ENCODE data around the gene IFFO2. TPM values are rescaled to one million over a fixed set of nuclear protein-coding genes. Genes with fewer than 3 reads are reported as not detected.

IFFO2 gene
- total RNA-seq, 1 experiment from 2014 or later = 15.6 TPM

- Histone ChIP-seq H3K9ac (ENCODE audit: low read length) (no peak overlapping the region), H3K9me2 (ENCODE audit: insufficient read depth) (no peaks in the 10 kb centered on the region), H4K20me1 (ENCODE audit: insufficient read depth) (no peaks in the 10 kb centered on the region), H3K4me3 (replicated peaks in 1 of 2; ENCODE audit: low read depth in 1 of 2, low read length in 2 of 2) (no peak overlapping the region), H3K9me3 (ENCODE audit: control insufficient read depth in 1 of 2, insufficient read depth in 1 of 2, low read depth in 1 of 2, low read length in 2 of 2) (peaks cover 0 to 5% of the 10 kb centered on the region in 2 experiments; a peak in 1 of 4 replicates), H3K36me3 (ENCODE audit: control insufficient read depth in 1 of 2, insufficient read depth in 2 of 2, low read length in 2 of 2) (no peaks in the 10 kb centered on the region), H3K79me2 (ENCODE audit: insufficient read depth, low read length) (no peaks in the 10 kb centered on the region), H3K4me1 (ENCODE audit: control insufficient read depth in 1 of 2, insufficient read depth in 2 of 2, low read length in 2 of 2) (peaks cover 0 to 6% of the 10 kb centered on the region in 2 experiments; a peak in 1 of 4 replicates), H2AFZ (ENCODE audit: low read depth, low read length, poor library complexity, severe bottlenecking) (no peak overlapping the region), H3K4me2 (ENCODE audit: low read length) (no peak overlapping the region), H3K27me3 (ENCODE audit: insufficient read depth, low read length) (no peaks in the 10 kb centered on the region), H3K27ac (ENCODE audit: low read depth, low read length) (no peak overlapping the region)
- intact Hi-C loops (cut with micrococcal nuclease) = no loop called here
- ATAC-seq (no peak), DNase-seq (ENCODE audit: low read depth, low spot score) (no peak)
- TF ChIP-seq ZFX (IDR thresholded peaks at IDR 0.05) = no peak
- no peak for TF ChIP-seq SIN3A (IDR thresholded peaks at IDR 0.05; ENCODE audit: low read depth)
- no peak for TF ChIP-seq FOSL1 (IDR thresholded peaks at IDR 0.05; ENCODE audit: low read depth)
- no peak for TF ChIP-seq JUND (IDR thresholded peaks at IDR 0.05)
- no peak for TF ChIP-seq SRF (IDR thresholded peaks at IDR 0.05; ENCODE audit: low read depth)
- no peak for TF ChIP-seq RAD21 (IDR thresholded peaks at IDR 0.05; ENCODE audit: low read depth)
- TF ChIP-seq CTCF (IDR thresholded peaks at IDR 0.05 in 2 of 3, conservative IDR thresholded peaks at IDR 0.05 in 1 of 3; ENCODE audit: borderline replicate concordance in 1 of 3, insufficient read depth in 1 of 3, low read depth in 2 of 3, low read length in 2 of 3) = no peak
- TF ChIP-seq REST (IDR thresholded peaks at IDR 0.05; ENCODE audit: low read depth) = no peak
- no peak for TF ChIP-seq EGR1 (IDR thresholded peaks at IDR 0.05; ENCODE audit: low read depth)
- TF ChIP-seq EZH2phosphoT487 (IDR thresholded peaks at IDR 0.05; ENCODE audit: borderline replicate concordance) = no peak
- no peak for TF ChIP-seq ZNF274 (IDR thresholded peaks at IDR 0.05; ENCODE audit: low read depth, low read length)
- no peak for TF ChIP-seq SP1 (IDR thresholded peaks at IDR 0.05; ENCODE audit: low read depth)
- TF ChIP-seq ATF3 (IDR thresholded peaks at IDR 0.05) = no peak
- TF ChIP-seq CEBPB (IDR thresholded peaks at IDR 0.05; ENCODE audit: low read depth) = no peak
- TF ChIP-seq POLR2A (IDR thresholded peaks at IDR 0.05; ENCODE audit: borderline replicate concordance, extremely low read depth, insufficient read depth, insufficient read length) = no peak
- TF ChIP-seq YY1 (IDR thresholded peaks at IDR 0.05; ENCODE audit: extremely low read depth, insufficient replicate concordance, low read depth, low read length) = no peak
- TF ChIP-seq ELF1 (IDR thresholded peaks at IDR 0.05; ENCODE audit: borderline replicate concordance, low read depth) = no peak
- no peak for TF ChIP-seq EZH2 (IDR thresholded peaks at IDR 0.05)
- ChIA-PET POLR2A (no interaction called here), RAD21 (ENCODE audit: low non-redundant PET in 1 of 2, low total read pairs in 2 of 2, uncharacterized antibody in 2 of 2, unreplicated experiment in 2 of 2) (no interaction called here), CTCF (no interaction called here)
- no TSS peak for BruUV-seq (replicated peaks)
These were observed 43.6 kb upstream of the IFFO2 start for GRCh38 chr1:19000065-19000464.
